ENCODE data around the gene DENND4B.

DNA sequence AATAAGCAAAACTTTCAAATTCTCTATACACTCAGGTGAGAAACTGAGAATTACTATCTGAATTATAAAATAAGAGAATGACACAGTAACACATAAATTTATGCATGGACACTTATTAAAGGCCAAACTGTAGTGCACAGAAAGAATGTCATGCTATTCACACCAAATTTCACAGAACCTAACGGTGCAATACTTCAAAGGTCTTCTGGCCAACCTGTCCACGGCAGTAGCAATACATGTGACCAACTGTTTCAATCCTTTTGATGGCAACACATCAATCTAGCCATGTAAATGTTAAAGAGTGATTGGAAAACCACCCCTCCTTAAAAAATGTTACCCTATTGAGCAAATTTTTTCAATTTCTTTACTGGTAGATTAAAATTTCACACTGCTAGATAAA is 34.2 kb downstream of the DENND4B start:
- TF ChIP-seq POLR2A (IDR thresholded peaks at IDR 0.05), result no peak
- TF ChIP-seq, protein P1, sequence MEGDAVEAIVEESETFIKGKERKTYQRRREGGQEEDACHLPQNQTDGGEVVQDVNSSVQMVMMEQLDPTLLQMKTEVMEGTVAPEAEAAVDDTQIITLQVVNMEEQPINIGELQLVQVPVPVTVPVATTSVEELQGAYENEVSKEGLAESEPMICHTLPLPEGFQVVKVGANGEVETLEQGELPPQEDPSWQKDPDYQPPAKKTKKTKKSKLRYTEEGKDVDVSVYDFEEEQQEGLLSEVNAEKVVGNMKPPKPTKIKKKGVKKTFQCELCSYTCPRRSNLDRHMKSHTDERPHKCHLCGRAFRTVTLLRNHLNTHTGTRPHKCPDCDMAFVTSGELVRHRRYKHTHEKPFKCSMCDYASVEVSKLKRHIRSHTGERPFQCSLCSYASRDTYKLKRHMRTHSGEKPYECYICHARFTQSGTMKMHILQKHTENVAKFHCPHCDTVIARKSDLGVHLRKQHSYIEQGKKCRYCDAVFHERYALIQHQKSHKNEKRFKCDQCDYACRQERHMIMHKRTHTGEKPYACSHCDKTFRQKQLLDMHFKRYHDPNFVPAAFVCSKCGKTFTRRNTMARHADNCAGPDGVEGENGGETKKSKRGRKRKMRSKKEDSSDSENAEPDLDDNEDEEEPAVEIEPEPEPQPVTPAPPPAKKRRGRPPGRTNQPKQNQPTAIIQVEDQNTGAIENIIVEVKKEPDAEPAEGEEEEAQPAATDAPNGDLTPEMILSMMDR (IDR thresholded peaks at IDR 0.05), result no peak

All from lower leg skin (tissue), 3 donors.